ENCODE results near the gene SLC9A5. TPM values are rescaled to one million over a fixed set of nuclear protein-coding genes. Genes with fewer than 3 reads are reported as not detected.
A peak's percentile ranks its signal among the peaks of the same experiment; 100 is the strongest.

Gene SLC9A5
- total and polyA plus RNA-seq, 2 donors (not counting 3 experiments of a cell fraction or from before 2014, with no cell fraction given) = 2.7 to 2.8 TPM

GRCh38 chr16:67317853-67318252 is 69.1 kb downstream of the SLC9A5 start:
- intact Hi-C loops (cut with micrococcal nuclease) (loop anchor here (10.0 kb wide), 1 partner anchor 587 kb away; no protein-coding TSS in a partner anchor), dilution Hi-C loops (cut with MboI; ENCODE audit: extremely low pct_ligation_motif_present, low sequenced_read_pairs) (no loop called here)
- ChIA-PET CTCF (interaction anchor here (4.2 kb wide), 1 partner anchor 9 kb away, joined by 15 read pairs; the partner anchor contains the start of genes KCTD19 and LRRC36), POLR2A (no interaction called here)
- TF ChIP-seq MYC (IDR thresholded peaks at IDR 0.05; ENCODE audit: low read depth, low read length) = no peak
- no peak for TF ChIP-seq EZH2 (IDR thresholded peaks at IDR 0.05; ENCODE audit: borderline replicate concordance, low read depth, low read length, severe bottlenecking)
- no peak for TF ChIP-seq FOS (IDR thresholded peaks at IDR 0.05; ENCODE audit: borderline replicate concordance, insufficient read depth, low read length)
- TF ChIP-seq GATA2 (IDR thresholded peaks at IDR 0.05; ENCODE audit: insufficient read depth, insufficient read length, low read depth, low read length) = no peak
- no peak for TF ChIP-seq MAX (IDR thresholded peaks at IDR 0.05; ENCODE audit: insufficient read depth, insufficient read length)
- no peak overlapping the region for H2AFZ ChIP-seq (ENCODE audit: low read depth, low read length)
- H3K9me1 ChIP-seq (replicated peaks; ENCODE audit: control insufficient read depth, extremely low read depth, insufficient read depth, low read length) = no peaks in the 10 kb centered on the region
- H3K9me3 ChIP-seq (replicated peaks; ENCODE audit: control insufficient read depth, insufficient read depth, low read length) = no peaks in the 10 kb centered on the region
- FAIRE-seq (no peak), DNase-seq (ENCODE audit: low read depth, low spot score) (no peak)
- H4K20me1 ChIP-seq (replicated peaks; ENCODE audit: control insufficient read depth, extremely low read depth, insufficient read depth, low read length) = no peaks in the 10 kb centered on the region
- BruUV-seq (replicated peaks) = no TSS peak
- H3K79me2 ChIP-seq (ENCODE audit: control insufficient read depth, insufficient read depth, low read length) = no peaks in the 10 kb centered on the region
- H3K27me3 ChIP-seq (ENCODE audit: control insufficient read depth in 2 of 2, insufficient read depth in 2 of 2, low read length in 2 of 2) = peaks cover 2 to 6% of the 10 kb centered on the region in 2 experiments
- no peaks in the 10 kb centered on the region for H3K36me3 ChIP-seq (ENCODE audit: control insufficient read depth in 2 of 2, extremely low read depth in 1 of 2, insufficient read depth in 2 of 2, low read length in 2 of 2)
- H3K4me1 ChIP-seq (ENCODE audit: control insufficient read depth, extremely low read depth, insufficient read depth, low read length) = no peaks in the 10 kb centered on the region
- no peak overlapping the region for H3K9ac ChIP-seq (replicated peaks; ENCODE audit: extremely low read depth, insufficient read depth, low read length)
- H3K27ac ChIP-seq (ENCODE audit: insufficient read depth, low read depth, low read length) = no peak overlapping the region
- no peak overlapping the region for H3K4me2 ChIP-seq (ENCODE audit: insufficient read depth, low read length)
- H3K4me3 ChIP-seq (replicated peaks in 1 of 3; ENCODE audit: insufficient read depth in 1 of 3, low read depth in 1 of 3, low read length in 3 of 3) = no peak overlapping the region

MicroRNAs within 50 kb of the gene (microRNA counts, 767-probe panel; counts per million panel counts)
- 723 counts per million, percentile 96 among the panel's probes with 10 or more counts for microRNA hsa-miR-328

Small RNAs within 50 kb of the gene (microRNA-seq; reads per million reads assigned to microRNA genes)
- gene MIR328 (ENCODE audit: borderline number of aligned reads, borderline replicate concordance) = 25.3 reads per million, percentile 38 among the genes with 10 or more reads in this experiment

Small RNAs within 50 kb of the gene (small RNA-seq; reads per million reads assigned to genes)
- gene MIR328 (ENCODE audit: insufficient read depth, insufficient read length, low read depth, low replicate concordance) = not detected

Other genes with a start within 250 kb of the SLC9A5 start
- gene CBFB, start 219.8 kb upstream of the SLC9A5 start, total RNA-seq = 103 and 113 TPM in 2 replicates
- gene CBFB, start 219.8 kb upstream of the SLC9A5 start, polyA plus RNA-seq = 22.0 and 27.8 TPM in 2 replicates
- 16.1 and 18.5 TPM in 2 replicates for gene PHAF1, start 139.0 kb upstream of the SLC9A5 start, total RNA-seq
- 21.1 and 21.9 TPM in 2 replicates for gene PHAF1, start 139.0 kb upstream of the SLC9A5 start, polyA plus RNA-seq
- gene B3GNT9, start 98.0 kb upstream of the SLC9A5 start, total RNA-seq = 1.6 and 4.0 TPM in 2 replicates
- 6.4 and 6.8 TPM in 2 replicates for gene B3GNT9, start 98.0 kb upstream of the SLC9A5 start, polyA plus RNA-seq
- gene TRADD, start 89.1 kb upstream of the SLC9A5 start, total RNA-seq = 15.2 and 17.4 TPM in 2 replicates
- 22.6 and 23.3 TPM in 2 replicates for gene TRADD, start 89.1 kb upstream of the SLC9A5 start, polyA plus RNA-seq
- gene FBXL8, start 89.0 kb upstream of the SLC9A5 start, total RNA-seq = 5.4 and 7.0 TPM in 2 replicates
- 7.4 and 12.8 TPM in 2 replicates for gene FBXL8, start 89.0 kb upstream of the SLC9A5 start, polyA plus RNA-seq
- gene HSF4, start 84.2 kb upstream of the SLC9A5 start, total RNA-seq = 4.7 and 5.5 TPM in 2 replicates
- gene HSF4, start 84.2 kb upstream of the SLC9A5 start, polyA plus RNA-seq = 4.8 and 7.9 TPM in 2 replicates
- gene NOL3, start 78.4 kb upstream of the SLC9A5 start, total RNA-seq = 14.4 and 19.4 TPM in 2 replicates
- 16.0 and 19.2 TPM in 2 replicates for gene NOL3, start 78.4 kb upstream of the SLC9A5 start, polyA plus RNA-seq
- 45.8 and 53.3 TPM in 2 replicates for gene MATCAP1, start 65.0 kb upstream of the SLC9A5 start, total RNA-seq
- gene MATCAP1, start 65.0 kb upstream of the SLC9A5 start, polyA plus RNA-seq = 44.5 and 49.0 TPM in 2 replicates
- 10.8 and 19.4 TPM in 2 replicates for gene EXOC3L1, start 58.8 kb upstream of the SLC9A5 start, total RNA-seq
- 10.2 and 11.6 TPM in 2 replicates for gene EXOC3L1, start 58.8 kb upstream of the SLC9A5 start, polyA plus RNA-seq
- gene E2F4, start 56.8 kb upstream of the SLC9A5 start, total RNA-seq = 110 and 112 TPM in 2 replicates
- gene E2F4, start 56.8 kb upstream of the SLC9A5 start, polyA plus RNA-seq = 168 and 199 TPM in 2 replicates
- gene ELMO3, start 49.8 kb upstream of the SLC9A5 start, total RNA-seq = 4.3 and 5.7 TPM in 2 replicates
- gene ELMO3, start 49.8 kb upstream of the SLC9A5 start, polyA plus RNA-seq = 3.9 and 4.1 TPM in 2 replicates
- 35.3 and 36.3 TPM in 2 replicates for gene TMEM208, start 21.8 kb upstream of the SLC9A5 start, total RNA-seq
- 94.0 and 98.4 TPM in 2 replicates for gene TMEM208, start 21.8 kb upstream of the SLC9A5 start, polyA plus RNA-seq
- 104 and 124 TPM in 2 replicates for gene FHOD1, start 1.5 kb upstream of the SLC9A5 start, total RNA-seq
- 63.6 and 78.6 TPM in 2 replicates for gene FHOD1, start 1.5 kb upstream of the SLC9A5 start, polyA plus RNA-seq
- 23.9 and 26.6 TPM in 2 replicates for gene PLEKHG4, start 30.6 kb downstream of the SLC9A5 start, total RNA-seq
- gene PLEKHG4, start 30.6 kb downstream of the SLC9A5 start, polyA plus RNA-seq = 34.8 and 35.6 TPM in 2 replicates
- 0.16 and 0.44 TPM in 2 replicates for gene KCTD19, start 77.8 kb downstream of the SLC9A5 start, total RNA-seq
- 0.10 and 0.21 TPM in 2 replicates for gene KCTD19, start 77.8 kb downstream of the SLC9A5 start, polyA plus RNA-seq
- 2.0 and 2.4 TPM in 2 replicates for gene LRRC36, start 77.8 kb downstream of the SLC9A5 start, total RNA-seq
- gene LRRC36, start 77.8 kb downstream of the SLC9A5 start, polyA plus RNA-seq = 0.30 and 0.37 TPM in 2 replicates
- gene TPPP3, start 144.5 kb downstream of the SLC9A5 start, total RNA-seq = 1.3 and 2.0 TPM in 2 replicates
- gene TPPP3, start 144.5 kb downstream of the SLC9A5 start, polyA plus RNA-seq = 0.33 and 0.91 TPM in 2 replicates
- gene ZDHHC1, start 167.5 kb downstream of the SLC9A5 start, total RNA-seq = 12.9 and 14.4 TPM in 2 replicates
- 11.4 and 14.1 TPM in 2 replicates for gene ZDHHC1, start 167.5 kb downstream of the SLC9A5 start, polyA plus RNA-seq
- not detected in 2 replicates for gene HSD11B2, start 182.1 kb downstream of the SLC9A5 start, total RNA-seq
- gene HSD11B2, start 182.1 kb downstream of the SLC9A5 start, polyA plus RNA-seq = 0.10 and 0.16 TPM in 2 replicates
- gene ATP6V0D1, start 232.2 kb downstream of the SLC9A5 start, total RNA-seq = 77.1 and 82.8 TPM in 2 replicates
- 232 and 254 TPM in 2 replicates for gene ATP6V0D1, start 232.2 kb downstream of the SLC9A5 start, polyA plus RNA-seq
- gene AGRP, start 234.6 kb downstream of the SLC9A5 start, total RNA-seq = not detected in 2 replicates
- not detected in 2 replicates for gene AGRP, start 234.6 kb downstream of the SLC9A5 start, polyA plus RNA-seq

Measured in endothelial cell of umbilical vein (primary cell).